Measurements from ENCODE around the gene DHX34.

DNA sequence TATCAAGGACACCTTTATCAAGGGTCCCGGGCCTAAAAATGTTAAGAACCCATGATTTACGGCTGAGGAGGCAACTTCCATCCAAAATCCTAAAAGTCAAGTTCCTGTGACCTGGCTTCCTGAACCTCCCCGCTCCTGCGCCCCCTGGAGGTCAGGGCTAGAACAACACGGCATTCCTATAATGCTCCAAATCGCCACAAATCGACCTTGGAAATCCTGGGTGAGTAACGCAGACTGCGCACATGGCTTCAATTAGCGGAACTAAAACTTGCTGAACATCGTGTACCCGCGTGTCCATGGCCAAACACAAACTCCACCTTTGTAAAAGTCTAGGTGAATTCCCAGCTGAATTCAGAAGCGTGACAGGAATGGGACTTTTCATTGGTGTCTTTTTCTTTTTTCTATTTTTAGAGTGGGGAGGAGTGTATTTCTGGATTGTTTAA lies 43.8 kb upstream of the DHX34 start:
- TF ChIP-seq, protein P1, sequence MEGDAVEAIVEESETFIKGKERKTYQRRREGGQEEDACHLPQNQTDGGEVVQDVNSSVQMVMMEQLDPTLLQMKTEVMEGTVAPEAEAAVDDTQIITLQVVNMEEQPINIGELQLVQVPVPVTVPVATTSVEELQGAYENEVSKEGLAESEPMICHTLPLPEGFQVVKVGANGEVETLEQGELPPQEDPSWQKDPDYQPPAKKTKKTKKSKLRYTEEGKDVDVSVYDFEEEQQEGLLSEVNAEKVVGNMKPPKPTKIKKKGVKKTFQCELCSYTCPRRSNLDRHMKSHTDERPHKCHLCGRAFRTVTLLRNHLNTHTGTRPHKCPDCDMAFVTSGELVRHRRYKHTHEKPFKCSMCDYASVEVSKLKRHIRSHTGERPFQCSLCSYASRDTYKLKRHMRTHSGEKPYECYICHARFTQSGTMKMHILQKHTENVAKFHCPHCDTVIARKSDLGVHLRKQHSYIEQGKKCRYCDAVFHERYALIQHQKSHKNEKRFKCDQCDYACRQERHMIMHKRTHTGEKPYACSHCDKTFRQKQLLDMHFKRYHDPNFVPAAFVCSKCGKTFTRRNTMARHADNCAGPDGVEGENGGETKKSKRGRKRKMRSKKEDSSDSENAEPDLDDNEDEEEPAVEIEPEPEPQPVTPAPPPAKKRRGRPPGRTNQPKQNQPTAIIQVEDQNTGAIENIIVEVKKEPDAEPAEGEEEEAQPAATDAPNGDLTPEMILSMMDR (IDR thresholded peaks at IDR 0.05; ENCODE audit: poor library complexity): peak; percentile 94
- TF ChIP-seq EZH2phosphoT487 (IDR thresholded peaks at IDR 0.05; ENCODE audit: low read depth, severe bottlenecking, unreplicated experiment): no peak

Data from hepatocyte (in vitro differentiated cells).